ENCODE measurements around the gene ELMOD3. TPM values are rescaled to one million over a fixed set of nuclear protein-coding genes. Genes with fewer than 3 reads are reported as not detected.

Gene ELMOD3
- total RNA-seq, 2 donors from 2014 or later: 21.4 to 38.7 TPM

- Histone ChIP-seq H3K27me3 (replicated peaks; ENCODE audit: insufficient read depth) (no peaks in the 10 kb centered on the region), H3K9me3 (no peaks in the 10 kb centered on the region), H3K27ac (no peak overlapping the region), H3K4me1 (ENCODE audit: control insufficient read depth in 1 of 2, low read depth in 2 of 2) (peaks cover 3 to 15% of the 10 kb centered on the region in 2 donors), H3K4me3 (no peak overlapping the region), H3K36me3 (no peaks in the 10 kb centered on the region)
- ATAC-seq (ENCODE audit: insufficient number of reproducible peaks, low FRiP score, low read depth) (no peak), DNase-seq (ENCODE audit: low spot score) (no peak)
- TF ChIP-seq CTCF (IDR thresholded peaks at IDR 0.05): no peak
Observed at GRCh38 chr2:85431570-85432205, 77.1 kb downstream of the ELMOD3 start.

DNA sequence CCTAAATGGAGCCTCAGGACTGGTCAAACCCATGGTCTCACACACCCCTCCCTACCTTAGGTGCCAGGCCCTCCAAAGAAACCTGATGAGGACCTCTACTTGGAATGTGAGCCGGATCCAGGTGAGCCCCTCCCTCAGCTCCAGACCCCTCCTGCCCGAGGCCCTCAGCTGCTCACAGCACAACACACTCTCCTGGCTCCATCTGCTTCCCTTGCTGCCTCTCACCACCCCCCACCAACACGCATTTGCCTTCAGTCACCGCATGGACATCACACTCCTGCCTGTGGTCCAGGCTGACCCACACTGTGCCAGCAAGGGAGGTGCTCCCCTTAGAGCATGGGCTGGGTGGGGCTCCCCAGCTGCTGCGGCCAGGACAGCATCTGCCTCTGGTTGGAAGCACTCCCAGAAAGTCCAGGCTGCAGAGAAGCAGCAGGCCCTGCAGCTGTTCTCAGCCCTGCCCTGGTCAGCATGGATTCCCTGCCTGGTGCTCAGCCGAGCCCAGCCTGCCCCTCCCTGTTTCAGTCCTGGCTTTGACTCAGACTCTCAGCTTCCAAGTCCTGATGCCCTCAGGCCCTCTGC lies 79.0 kb downstream of the ELMOD3 start:
- Histone ChIP-seq H3K9me3 (no peaks in the 10 kb centered on the region), H3K4me1 (ENCODE audit: control insufficient read depth in 1 of 2, low read depth in 2 of 2) (peaks cover 13 to 30% of the 10 kb centered on the region in 2 donors), H3K4me3 (no peak overlapping the region), H3K27ac (peak overlapping the region; percentile 6 to 19), H3K36me3 (no peaks in the 10 kb centered on the region), H3K27me3 (replicated peaks; ENCODE audit: insufficient read depth) (no peaks in the 10 kb centered on the region)
- DNase-seq (ENCODE audit: low spot score) (no peak), ATAC-seq (ENCODE audit: insufficient number of reproducible peaks, low FRiP score, low read depth) (no peak)
- no peak for TF ChIP-seq CTCF (IDR thresholded peaks at IDR 0.05)

DNA sequence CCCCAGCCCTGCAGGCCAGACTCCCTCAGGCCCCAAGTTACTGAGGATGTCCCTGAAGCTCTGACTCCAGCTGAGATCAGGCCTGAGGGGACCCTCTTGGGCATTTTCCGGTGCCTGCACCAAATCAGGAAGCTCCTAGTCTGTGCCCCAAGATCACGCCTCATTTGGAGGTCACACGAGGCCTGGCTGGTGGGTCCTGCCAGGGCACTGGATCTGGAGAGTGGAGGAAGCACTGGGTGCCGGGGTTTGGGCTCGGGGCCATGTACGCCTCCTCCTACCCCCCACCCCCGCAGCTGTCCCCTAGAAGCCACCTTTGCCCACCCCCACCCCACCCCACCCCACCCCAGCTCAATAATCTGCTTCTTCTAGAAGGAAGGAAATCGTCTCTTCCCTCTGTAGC lies 80.1 kb downstream of the ELMOD3 start:
- no peaks in the 10 kb centered on the region for H3K36me3 ChIP-seq
- ATAC-seq (ENCODE audit: insufficient number of reproducible peaks, low FRiP score, low read depth) (no peak), DNase-seq (ENCODE audit: low spot score) (no peak)
- no peak overlapping the region for H3K4me3 ChIP-seq
- no peaks in the 10 kb centered on the region for H3K9me3 ChIP-seq
- peaks cover 15 to 38% of the 10 kb centered on the region in 2 donors for H3K4me1 ChIP-seq (ENCODE audit: control insufficient read depth in 1 of 2, low read depth in 2 of 2)
- no peak for TF ChIP-seq CTCF (IDR thresholded peaks at IDR 0.05)
- H3K27me3 ChIP-seq (replicated peaks; ENCODE audit: insufficient read depth): no peaks in the 10 kb centered on the region
- peak overlapping the region in 1 of 2 donors; percentile 19 for H3K27ac ChIP-seq

DNA sequence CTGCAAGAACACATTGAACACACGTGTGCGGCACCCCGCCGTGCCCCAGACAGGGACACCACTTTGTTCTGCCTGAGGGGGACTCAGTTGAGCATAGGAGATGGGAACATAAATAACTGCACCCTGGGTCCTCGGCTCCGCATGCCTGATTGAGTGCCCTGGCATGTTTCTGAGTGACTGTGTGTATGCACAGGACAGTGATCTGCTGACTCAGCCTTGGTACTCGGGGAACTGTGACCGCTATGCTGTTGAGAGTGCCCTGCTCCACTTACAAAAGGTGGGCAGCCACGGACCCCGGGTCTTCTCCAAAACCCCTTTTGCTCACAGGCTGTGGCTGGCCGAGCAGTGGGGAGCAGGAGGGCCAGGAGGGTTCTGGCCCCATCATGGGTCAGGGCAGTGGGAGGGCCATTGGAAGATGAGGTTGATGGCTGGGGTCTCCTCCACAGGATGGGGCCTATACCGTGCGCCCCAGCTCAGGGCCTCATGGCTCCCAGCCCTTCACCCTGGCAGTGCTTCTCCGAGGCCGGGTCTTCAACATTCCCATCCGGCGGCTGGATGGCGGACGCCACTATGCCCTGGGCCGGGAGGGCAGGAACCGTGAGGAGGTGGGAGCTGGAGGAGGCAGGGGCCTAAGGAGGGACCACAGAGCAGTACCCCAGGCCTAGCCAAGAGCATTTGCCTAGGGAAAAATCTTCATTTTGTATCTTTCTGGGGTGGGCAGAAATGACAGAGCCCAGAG lies 80.8 kb downstream of the ELMOD3 start:
- ATAC-seq (ENCODE audit: insufficient number of reproducible peaks, low FRiP score, low read depth) (no peak), DNase-seq (ENCODE audit: low spot score) (no peak)
- no peaks in the 10 kb centered on the region for H3K27me3 ChIP-seq (replicated peaks; ENCODE audit: insufficient read depth)
- H3K4me1 ChIP-seq (ENCODE audit: control insufficient read depth in 1 of 2, low read depth in 2 of 2): peaks cover 15 to 38% of the 10 kb centered on the region in 2 donors
- no peaks in the 10 kb centered on the region for H3K9me3 ChIP-seq
- no peak overlapping the region for H3K27ac ChIP-seq
- no peaks in the 10 kb centered on the region for H3K36me3 ChIP-seq
- H3K4me3 ChIP-seq: no peak overlapping the region
- TF ChIP-seq CTCF (IDR thresholded peaks at IDR 0.05): no peak

Data from thoracic aorta (tissue), 2 donors.